H9 (cell line): Measurements from ENCODE around the gene SNAI1. TPM values are rescaled to one million over a fixed set of nuclear protein-coding genes. Genes with fewer than 3 reads are reported as not detected.

Experiments used
- DNase-seq: peaks from one replicate; pipeline ENCODE4 v3.0.0-alpha.2; 2017
- H2AFZ ChIP-seq: one replicate; pipeline ENCODE4 v1.6.1; 2013; ENCODE audit warnings: mild to moderate bottlenecking, low read length, control low read depth, moderate library complexity
- H2AK5ac ChIP-seq: 2 replicates; pipeline ENCODE4 v1.6.1; 2013; ENCODE audit warnings: low read length, control low read depth, mixed read lengths; ENCODE audit not compliant: insufficient read length
- H2BK120ac ChIP-seq: one replicate; pipeline ENCODE4 v1.6.1; 2013; ENCODE audit warnings: low read depth, mild to moderate bottlenecking, low read length, control low read depth, inconsistent platforms; ENCODE audit not compliant: poor library complexity, severe bottlenecking
- H2BK12ac ChIP-seq: 2 replicates; pipeline ENCODE4 v1.6.1; 2013; ENCODE audit warnings: low read length, control low read depth, mixed read lengths, low read depth; ENCODE audit not compliant: insufficient read length
- H2BK15ac ChIP-seq: 2 replicates; pipeline ENCODE4 v1.6.1; 2013; ENCODE audit warnings: low read depth, low read length, control low read depth
- H2BK20ac ChIP-seq: one replicate; pipeline ENCODE4 v1.6.1; 2013; ENCODE audit warnings: low read depth, mild to moderate bottlenecking, low read length, control low read depth, inconsistent platforms; ENCODE audit not compliant: poor library complexity, severe bottlenecking
- H2BK5ac ChIP-seq: 2 replicates; pipeline ENCODE4 v1.6.1; 2013; ENCODE audit warnings: low read length, control low read depth, mixed read lengths; ENCODE audit not compliant: insufficient read length
- H3K14ac ChIP-seq: 2 replicates; pipeline ENCODE4 v1.6.1; 2013; ENCODE audit warnings: low read length, control low read depth; ENCODE audit not compliant: insufficient read depth
- H3K18ac ChIP-seq: 2 replicates; pipeline ENCODE4 v1.6.1; 2013; ENCODE audit warnings: low read depth, mild to moderate bottlenecking, mixed read lengths, low read length, control low read depth; ENCODE audit not compliant: insufficient read length
- H3K23ac ChIP-seq: 2 replicates; pipeline ENCODE4 v1.6.1; 2013; ENCODE audit warnings: low read length, control low read depth, mixed read lengths, low read depth; ENCODE audit not compliant: insufficient read length
- H3K23me2 ChIP-seq: 2 replicates; pipeline ENCODE4 v1.6.1; 2013; ENCODE audit warnings: low read depth, mild to moderate bottlenecking, mixed read lengths, low read length, control low read depth; ENCODE audit not compliant: insufficient read length, poor library complexity, severe bottlenecking
- H3K27ac ChIP-seq: 2 replicates; pipeline ENCODE4 v1.5.1; 2013; ENCODE audit warnings: low read length, control low read depth, mixed read lengths, low read depth; ENCODE audit not compliant: insufficient read length
- H3K27me3 ChIP-seq: 2 replicates; pipeline ENCODE4 v1.6.1; 2013; ENCODE audit warnings: low read length, control low read depth, inconsistent platforms; ENCODE audit not compliant: insufficient read depth
- H3K4ac ChIP-seq: 2 replicates; pipeline ENCODE4 v1.6.1; 2013; ENCODE audit warnings: low read depth, mild to moderate bottlenecking, control low read depth, inconsistent platforms, low read length, moderate library complexity
- H3K4me1 ChIP-seq: 2 replicates; pipeline ENCODE4 v1.6.1; 2013; ENCODE audit warnings: low read length, control low read depth, inconsistent platforms; ENCODE audit not compliant: insufficient read depth
- H3K4me2 ChIP-seq: 2 replicates; pipeline ENCODE4 v1.6.1; 2013; ENCODE audit warnings: low read length, control low read depth, mixed read lengths; ENCODE audit not compliant: insufficient read length, insufficient read depth
- H3K56ac ChIP-seq: 2 replicates; pipeline ENCODE4 v1.6.1; 2013; ENCODE audit warnings: low read depth, mild to moderate bottlenecking, mixed read lengths, low read length, control low read depth; ENCODE audit not compliant: insufficient read length
- H3K79me1 ChIP-seq: 2 replicates; pipeline ENCODE4 v1.6.1; 2013; ENCODE audit warnings: low read depth, mild to moderate bottlenecking, moderate library complexity, low read length, control low read depth, inconsistent platforms; ENCODE audit not compliant: insufficient read depth, poor library complexity, severe bottlenecking
- H3K79me2 ChIP-seq: 2 replicates; pipeline ENCODE4 v1.6.1; 2013; ENCODE audit warnings: low read length, control low read depth, inconsistent platforms; ENCODE audit not compliant: insufficient read depth
- H3K9ac ChIP-seq: 2 replicates; pipeline ENCODE4 v1.6.1; 2013; ENCODE audit warnings: low read length, control low read depth, mixed read lengths; ENCODE audit not compliant: insufficient read length; ENCODE audit errors: extremely low read depth
- H3K9me3 ChIP-seq: one replicate; pipeline ENCODE4 v1.6.1; 2013; ENCODE audit warnings: low read depth, low read length, inconsistent platforms; ENCODE audit not compliant: control insufficient read depth
- H3T11ph ChIP-seq: one replicate; pipeline ENCODE4 v1.6.1; 2013; ENCODE audit warnings: mild to moderate bottlenecking, low read length, control low read depth, inconsistent platforms
- H4K20me1 ChIP-seq: one replicate; pipeline ENCODE4 v1.6.1; 2013; ENCODE audit not compliant: control insufficient read depth, insufficient read length, insufficient read depth
- H4K5ac ChIP-seq: 2 replicates; pipeline ENCODE4 v1.6.1; 2013; ENCODE audit warnings: low read depth, mild to moderate bottlenecking, mixed read lengths, low read length, control low read depth; ENCODE audit not compliant: insufficient read length
- H4K8ac ChIP-seq: replicated peaks from 2 replicates; pipeline ENCODE4 v1.6.1; 2013; ENCODE audit warnings: low read length, control low read depth, mixed read lengths, low read depth; ENCODE audit not compliant: insufficient read length
- H4K91ac ChIP-seq: 2 replicates; pipeline ENCODE4 v1.6.1; 2013; ENCODE audit warnings: low read depth, mild to moderate bottlenecking, moderate library complexity, mixed read lengths, low read length, control low read depth; ENCODE audit not compliant: insufficient read length
- H3K27ac Mint-ChIP-seq, 3 experiments: 2 replicates in 2 of 3; 3 replicates in 1 of 3; pipeline ENCODE4 v1.8.0; 2020 to 2021; ENCODE audit warnings: mixed read lengths in 3 of 3, mild to moderate bottlenecking in 1 of 3, moderate library complexity in 1 of 3
- H3K27me3 Mint-ChIP-seq: 2 replicates; pipeline ENCODE4 v1.8.0; 2021; ENCODE audit warnings: low read depth, mild to moderate bottlenecking, moderate library complexity, mixed read lengths
- H3K36me3 Mint-ChIP-seq, 3 experiments: 2 replicates in 2 of 3; 3 replicates in 1 of 3; pipeline ENCODE4 v1.8.0; 2020 to 2021; ENCODE audit warnings: low read depth in 3 of 3, mixed read lengths in 3 of 3; ENCODE audit not compliant: insufficient read depth in 1 of 3
- H3K4me1 Mint-ChIP-seq, 2 experiments: 2 replicates each; pipeline ENCODE4 v1.8.0; 2020; ENCODE audit warnings: mixed read lengths in 2 of 2
- H3K4me3 Mint-ChIP-seq, 2 experiments: 2 replicates in 1 of 2; 3 replicates in 1 of 2; pipeline ENCODE4 v1.8.0; 2020 to 2021; ENCODE audit warnings: mild to moderate bottlenecking in 2 of 2, mixed read lengths in 2 of 2, moderate library complexity in 1 of 2
- H3K9me3 Mint-ChIP-seq, 2 experiments: 2 replicates in 1 of 2; 3 replicates in 1 of 2; pipeline ENCODE4 v1.8.0; 2020; ENCODE audit warnings: mild to moderate bottlenecking in 2 of 2, mixed read lengths in 2 of 2, moderate library complexity in 1 of 2
- WGBS: extraction: QIAGEN DNeasy Blood & Tissue Kit; methylation state at CpG from one replicate; pipeline ENCODE4 v1.1.7; 2013; ENCODE audit warnings: missing lambda C conversion rate, low lambda C conversion rate, mixed read lengths; ENCODE audit not compliant: insufficient read length; ENCODE audit errors: extremely low coverage; 5-methylcytosine and 5-hydroxymethylcytosine counted together
- total RNA-seq: library from RNA; stranded (reverse); gene quantifications from 2 replicates; pipeline ENCODE4 v1.2.1, GENCODE V29; 2021
- TF ChIP-seq, protein P1 (sequence below): fragments of 200-600 bp; sonication (generic); conservative IDR thresholded peaks from 3 replicates; pipeline ENCODE4 v1.8.0; 2021; ENCODE audit warnings: antibody characterized with exemption, mild to moderate bottlenecking

Gene SNAI1
- total RNA-seq, 1 experiment from 2014 or later = 7.0 TPM

DNA sequence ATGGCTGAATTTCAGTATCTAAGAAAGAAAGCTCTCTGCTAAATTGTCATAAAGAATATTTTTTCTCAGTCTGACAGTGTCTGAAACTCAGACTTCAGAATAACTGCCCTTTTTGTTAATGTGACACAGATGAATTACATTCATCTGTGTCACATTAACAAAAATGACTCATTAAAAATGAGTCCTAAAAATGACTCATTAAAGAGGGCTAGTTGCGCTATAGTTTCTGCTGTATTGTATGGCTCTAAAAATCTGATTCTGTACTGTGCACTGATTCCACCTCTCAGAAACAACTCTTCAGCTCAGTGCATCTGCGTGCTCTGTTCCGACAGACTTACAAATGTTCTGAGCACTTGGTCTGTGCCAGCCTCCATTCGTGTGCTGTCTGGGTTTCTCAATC lies 31.6 kb upstream of the SNAI1 start:
- Histone ChIP-seq H4K20me1 (no peaks in the 10 kb centered on the region), H3K23me2 (no peaks in the 10 kb centered on the region), H3K27ac (no peak overlapping the region), H3K23ac (no peak overlapping the region), H4K91ac (no peak overlapping the region), H2BK15ac (no peak overlapping the region), H2BK12ac (no peak overlapping the region), H2BK5ac (no peak overlapping the region), H3T11ph (no peak overlapping the region), H2AFZ (no peak overlapping the region), H3K79me2 (no peaks in the 10 kb centered on the region), H3K9me3 (no peaks in the 10 kb centered on the region), H3K9ac (no peak overlapping the region), H3K27me3 (no peaks in the 10 kb centered on the region), H3K4me2 (no peak overlapping the region), H4K8ac (no peak overlapping the region), H4K5ac (no peak overlapping the region), H3K4ac (no peak overlapping the region), H3K79me1 (no peaks in the 10 kb centered on the region), H3K14ac (no peak overlapping the region), H2BK120ac (no peak overlapping the region), H3K56ac (no peak overlapping the region), H3K18ac (no peak overlapping the region), H2BK20ac (no peak overlapping the region), H2AK5ac (no peak overlapping the region), H3K4me1 (no peaks in the 10 kb centered on the region)
- H3K36me3 Mint-ChIP-seq = peaks cover 54 to 87% (median 79%) of the 10 kb centered on the region in 3 experiments; a peak in 6 of 7 replicates
- no CpG with 5 or more reads among the region's 4 CpGs for WGBS
- H3K27ac Mint-ChIP-seq = no peak overlapping the region
- TF ChIP-seq, protein P1, sequence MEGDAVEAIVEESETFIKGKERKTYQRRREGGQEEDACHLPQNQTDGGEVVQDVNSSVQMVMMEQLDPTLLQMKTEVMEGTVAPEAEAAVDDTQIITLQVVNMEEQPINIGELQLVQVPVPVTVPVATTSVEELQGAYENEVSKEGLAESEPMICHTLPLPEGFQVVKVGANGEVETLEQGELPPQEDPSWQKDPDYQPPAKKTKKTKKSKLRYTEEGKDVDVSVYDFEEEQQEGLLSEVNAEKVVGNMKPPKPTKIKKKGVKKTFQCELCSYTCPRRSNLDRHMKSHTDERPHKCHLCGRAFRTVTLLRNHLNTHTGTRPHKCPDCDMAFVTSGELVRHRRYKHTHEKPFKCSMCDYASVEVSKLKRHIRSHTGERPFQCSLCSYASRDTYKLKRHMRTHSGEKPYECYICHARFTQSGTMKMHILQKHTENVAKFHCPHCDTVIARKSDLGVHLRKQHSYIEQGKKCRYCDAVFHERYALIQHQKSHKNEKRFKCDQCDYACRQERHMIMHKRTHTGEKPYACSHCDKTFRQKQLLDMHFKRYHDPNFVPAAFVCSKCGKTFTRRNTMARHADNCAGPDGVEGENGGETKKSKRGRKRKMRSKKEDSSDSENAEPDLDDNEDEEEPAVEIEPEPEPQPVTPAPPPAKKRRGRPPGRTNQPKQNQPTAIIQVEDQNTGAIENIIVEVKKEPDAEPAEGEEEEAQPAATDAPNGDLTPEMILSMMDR = no peak
- DNase-seq = no peak
- H3K4me3 Mint-ChIP-seq = no peak overlapping the region
- no peaks in the 10 kb centered on the region for H3K9me3 Mint-ChIP-seq
- no peaks in the 10 kb centered on the region for H3K27me3 Mint-ChIP-seq
- H3K4me1 Mint-ChIP-seq = no peaks in the 10 kb centered on the region
